GM12872 (cell line): Measurements from ENCODE around the gene ART4.

Experiments
- CTCF ChIP-seq: IDR thresholded peaks from 3 replicates; pipeline ENCODE4 v1.5.1; 2011; ENCODE audit warnings: low read depth, mild to moderate bottlenecking, low read length, moderate library complexity; ENCODE audit not compliant: insufficient read depth

The ART4 gene

DNA sequence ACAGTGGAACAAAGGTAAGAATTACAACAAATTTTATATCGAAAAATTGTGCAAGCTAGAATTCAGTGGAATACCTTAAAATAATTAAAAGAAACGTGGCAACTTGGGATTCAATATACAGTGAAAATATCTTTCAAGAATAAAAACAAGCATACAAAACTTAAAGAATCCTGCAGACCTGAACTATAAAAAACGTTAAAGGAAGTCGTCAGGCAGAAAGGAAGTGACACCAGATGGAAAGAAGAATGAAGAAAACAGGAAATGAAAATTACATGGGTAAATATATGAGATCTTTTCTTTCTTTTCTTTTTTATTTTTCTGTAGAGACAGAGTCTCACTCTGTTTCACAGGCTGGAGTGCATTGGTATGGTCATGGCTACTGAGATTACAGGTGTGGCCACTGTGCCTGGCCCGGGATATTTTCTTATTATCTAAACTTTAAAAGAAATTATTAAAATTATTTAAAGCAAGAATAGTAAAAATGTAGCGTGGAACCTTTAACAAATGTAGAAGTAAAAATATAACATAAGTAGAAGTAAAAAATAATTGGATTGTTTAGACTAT, 37.6 kb upstream of the ART4 start:
- no peak for TF ChIP-seq CTCF

- TF ChIP-seq CTCF, result no peak
Observed at GRCh38 chr12:14879222-14879933, 36.1 kb upstream of the ART4 start.

- no peak for TF ChIP-seq CTCF
Observed at GRCh38 chr12:14878488-14878887, 35.2 kb upstream of the ART4 start.

DNA sequence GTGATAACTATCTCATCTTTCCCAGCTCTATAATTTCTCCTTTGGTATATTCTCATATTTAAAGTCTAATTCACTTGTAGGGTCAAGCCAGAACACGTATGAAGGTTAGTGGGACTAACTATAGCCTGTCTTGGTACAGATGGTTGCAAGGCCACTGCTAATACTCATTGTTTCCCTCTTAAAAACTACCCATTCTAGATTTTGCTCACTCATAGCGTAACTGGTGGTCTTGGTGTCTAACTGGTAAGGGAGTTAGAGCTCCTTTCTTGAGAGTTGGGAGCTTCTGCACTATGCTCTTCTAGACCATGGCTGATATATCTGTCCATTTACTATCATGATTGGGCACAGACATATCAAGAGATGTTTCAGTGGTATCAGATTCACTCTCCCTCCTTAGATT, 33.5 kb upstream of the ART4 start:
- TF ChIP-seq CTCF, result no peak

GRCh38 chr12:14874882-14875281, 31.6 kb upstream of the ART4 start:
- TF ChIP-seq CTCF, result no peak

DNA sequence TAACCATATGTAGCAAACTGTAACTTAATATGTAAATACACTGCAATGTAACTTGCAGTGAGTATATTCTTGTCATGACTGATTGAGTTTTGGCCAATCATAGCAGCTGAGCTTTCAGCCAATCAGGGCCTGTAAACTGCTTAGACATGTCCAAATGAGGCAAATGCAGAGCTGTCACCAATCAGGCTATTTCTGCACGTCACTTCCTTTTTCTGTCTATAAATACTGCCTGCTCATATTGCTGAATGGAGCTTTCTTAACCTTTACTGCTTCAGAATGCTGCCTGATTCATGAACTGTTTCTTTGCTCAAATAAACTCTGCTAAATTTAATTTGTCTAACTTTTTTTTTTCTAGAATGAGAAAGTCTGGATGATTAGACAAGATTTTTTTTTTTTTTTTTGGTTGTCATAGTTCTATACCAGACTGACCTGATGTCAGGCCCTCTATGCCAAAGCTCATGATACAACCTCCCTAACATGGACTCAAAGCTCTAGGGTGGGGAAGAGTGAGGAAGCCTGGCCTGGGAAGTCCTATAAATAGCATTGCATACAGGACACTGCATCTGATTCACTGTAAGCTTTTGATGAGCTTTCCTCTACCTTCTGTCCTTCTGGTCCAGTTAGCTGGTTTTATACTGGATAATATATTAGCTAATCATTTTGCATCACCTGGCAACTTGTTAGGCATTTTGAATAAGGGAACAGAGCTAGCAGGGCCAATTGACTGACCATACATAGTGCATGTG, 30.3 kb upstream of the ART4 start:
- no peak for TF ChIP-seq CTCF

- TF ChIP-seq CTCF, result no peak
Observed at GRCh38 chr12:14871886-14872285, 28.6 kb upstream of the ART4 start.
